ENCODE data around the gene GABPB1. TPM values are rescaled to one million over a fixed set of nuclear protein-coding genes. Genes with fewer than 3 reads are reported as not detected.
"Not testable (repeated sequence)": the region's sequence is repeated elsewhere in the genome, so short reads cannot be mapped to it uniquely, and the experiment has no call there.

GABPB1 gene
- total RNA-seq, result 10 to 100 TPM; 30.0 to 34.9 TPM

- Mint-ChIP-seq H3K4me1 (peaks cover 42% of the 10 kb centered on the region), H3K9me3 (no peaks in the 10 kb centered on the region), H3K27ac (peak within 1 kb of the TSS; percentile 99), H3K4me3 (peak within 1 kb of the TSS; percentile 82), H3K36me3 (ENCODE audit: low read depth) (peaks cover 57% of the 10 kb centered on the region), H3K27me3 (no peaks in the 10 kb centered on the region)
- peak; percentile 88 for DNase-seq
- ChIA-PET POLR2A (interaction anchor here (0.6 to 0.7 kb wide), 3 partner anchors 114 to 526 kb away, joined by 3 to 4 read pairs (median 3); no protein-coding TSS in a partner anchor), CTCF (interaction anchor here (0.7 to 1.3 kb wide), 3 partner anchors 8 to 273 kb away, joined by 3 to 4 read pairs (median 3); no protein-coding TSS in a partner anchor)
These were observed at the start of gene GABPB1 for GRCh38 chr15:50354838-50355618. Gene GABPB1, minus strand, starts transcription at chr15:50355198. Its CDS starts 45,400 bp downstream, at chr15:50309798.

DNA sequence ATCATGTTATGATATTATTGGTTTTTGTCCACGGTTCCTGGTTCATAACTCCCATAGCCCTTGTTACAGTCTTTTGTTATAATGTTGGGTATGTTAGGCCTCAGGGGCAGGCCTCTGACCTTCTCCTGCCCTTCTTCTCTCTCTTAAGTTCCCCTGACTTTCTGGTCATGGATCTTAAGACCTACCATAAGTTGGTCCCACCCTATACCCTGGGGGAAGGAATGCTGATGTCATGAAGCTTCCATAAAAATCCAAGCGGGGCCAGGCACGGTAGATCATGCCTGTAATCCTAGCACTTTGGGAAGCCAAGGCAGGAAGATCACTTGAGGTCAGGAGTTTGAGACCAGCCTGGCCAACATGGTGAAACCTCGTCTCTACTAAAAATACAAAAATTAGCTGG, 36.6 kb upstream of the GABPB1 start:
- H3K9me3 Mint-ChIP-seq; H3K27ac Mint-ChIP-seq; H3K36me3 Mint-ChIP-seq (ENCODE audit: low read depth); H3K27me3 Mint-ChIP-seq; POLR2A ChIA-PET; H3K4me3 Mint-ChIP-seq; DNase-seq; H3K4me1 Mint-ChIP-seq: not testable (repeated sequence)
- CTCF ChIA-PET, result interaction anchor here (1.9 kb wide), 1 partner anchor 12 kb away, joined by 6 read pairs; no protein-coding TSS in a partner anchor

DNA sequence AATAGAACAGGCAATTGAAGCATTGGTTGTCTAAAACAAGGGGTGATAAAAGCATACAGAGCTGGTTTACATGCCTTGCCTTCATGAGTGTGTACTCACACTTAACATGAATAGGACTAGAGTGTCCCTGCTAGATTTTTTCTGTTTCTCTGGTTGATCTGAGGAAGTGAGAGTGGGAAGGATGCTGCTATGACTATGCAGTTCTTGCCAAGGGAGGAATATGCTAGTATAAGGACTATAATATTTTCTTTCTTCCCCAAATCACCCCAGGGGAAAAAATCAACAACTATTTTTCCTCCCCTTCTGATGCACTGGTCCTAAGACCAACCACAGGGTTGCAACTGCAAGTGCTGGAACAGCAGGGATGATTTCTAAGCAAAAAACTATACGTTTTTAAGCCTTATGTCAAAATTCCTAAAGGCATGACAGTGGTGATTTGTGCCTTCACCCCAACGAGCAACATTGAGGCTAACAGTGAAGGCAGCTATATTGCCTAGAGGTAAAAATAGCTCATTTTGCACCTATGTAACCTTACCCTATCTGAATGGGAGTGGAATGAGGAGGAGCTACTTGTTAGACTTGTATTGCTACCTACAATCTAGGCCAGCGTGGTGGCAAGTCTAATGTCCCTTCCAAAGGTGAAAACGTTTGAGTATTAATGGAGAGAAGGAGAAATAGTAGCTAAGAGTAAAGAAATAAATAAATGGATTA, 35.7 kb upstream of the GABPB1 start:
- DNase-seq, result no peak
- Mint-ChIP-seq H3K27me3 (no peaks in the 10 kb centered on the region), H3K4me3 (no peak overlapping the region), H3K4me1 (no peaks in the 10 kb centered on the region), H3K27ac (no peak overlapping the region), H3K36me3 (ENCODE audit: low read depth) (no peaks in the 10 kb centered on the region), H3K9me3 (no peaks in the 10 kb centered on the region)
- ChIA-PET POLR2A (no interaction called here), CTCF (interaction anchor here (1.9 kb wide), 1 partner anchor 12 kb away, joined by 6 read pairs; no protein-coding TSS in a partner anchor)

DNA sequence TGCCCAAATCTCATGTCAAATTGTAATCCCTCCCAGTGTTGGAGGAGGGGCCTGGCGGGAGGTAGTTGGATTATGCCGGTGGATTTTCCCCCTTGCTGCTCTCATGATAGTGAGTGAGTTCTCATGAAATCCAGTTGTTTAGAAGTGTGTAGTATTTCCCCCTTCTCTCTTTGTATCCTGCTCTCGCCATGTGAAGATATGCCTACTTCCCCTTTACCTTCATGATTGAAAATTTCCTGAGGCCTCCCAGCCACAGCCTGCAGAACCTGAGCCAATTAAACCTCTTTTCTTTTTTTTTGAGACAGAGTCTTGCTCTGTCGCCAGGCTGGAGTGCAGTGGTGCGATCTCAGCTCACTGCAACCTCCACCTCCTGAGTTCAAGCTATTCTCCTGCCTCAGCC, 27.4 kb upstream of the GABPB1 start:
- DNase-seq; H3K27ac Mint-ChIP-seq; H3K36me3 Mint-ChIP-seq (ENCODE audit: low read depth); H3K4me3 Mint-ChIP-seq; H3K27me3 Mint-ChIP-seq; H3K4me1 Mint-ChIP-seq; H3K9me3 Mint-ChIP-seq; POLR2A ChIA-PET: not testable (repeated sequence)
- CTCF ChIA-PET, result interaction anchor here (1.0 to 1.2 kb wide), 2 partner anchors 30 to 33 kb away, joined by 3 to 7 read pairs; no protein-coding TSS in a partner anchor

DNA sequence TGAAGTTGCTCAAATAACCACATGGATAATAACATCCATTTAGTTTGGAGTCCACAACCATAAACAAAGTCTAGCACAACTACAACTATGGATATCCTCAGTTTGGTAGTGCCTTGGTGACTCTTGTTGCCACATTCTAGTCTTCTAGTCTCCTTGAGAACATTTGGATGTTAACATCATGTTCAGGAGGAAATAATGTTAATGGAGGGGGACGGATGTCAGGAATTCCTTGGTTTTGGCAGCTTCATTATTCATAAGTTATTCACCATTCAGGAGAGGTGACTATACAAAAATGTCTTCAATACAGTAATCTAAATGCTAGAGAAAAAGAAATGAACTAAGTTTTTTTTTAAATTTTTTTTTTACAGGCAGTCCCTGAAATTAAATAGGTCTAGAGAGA, 26.4 kb upstream of the GABPB1 start:
- POLR2A ChIA-PET, result no interaction called here
- peaks cover 11% of the 10 kb centered on the region for H3K4me1 Mint-ChIP-seq
- H3K27ac Mint-ChIP-seq, result no peak overlapping the region
- DNase-seq, result no peak
- H3K27me3 Mint-ChIP-seq, result peaks cover 3% of the 10 kb centered on the region
- CTCF ChIA-PET, result interaction anchor here (1.0 to 1.2 kb wide), 2 partner anchors 31 to 34 kb away, joined by 3 to 7 read pairs; no protein-coding TSS in a partner anchor
- no peaks in the 10 kb centered on the region for H3K36me3 Mint-ChIP-seq (ENCODE audit: low read depth)
- H3K4me3 Mint-ChIP-seq, result no peak overlapping the region
- H3K9me3 Mint-ChIP-seq, result no peaks in the 10 kb centered on the region

GRCh38 chr15:50380089-50380488, 25.1 kb upstream of the GABPB1 start:
- CTCF ChIA-PET, result no interaction called here
- Mint-ChIP-seq H3K4me1 (peaks cover 11% of the 10 kb centered on the region), H3K27me3 (peaks cover 3% of the 10 kb centered on the region), H3K9me3 (no peaks in the 10 kb centered on the region), H3K27ac (no peak overlapping the region), H3K36me3 (ENCODE audit: low read depth) (no peaks in the 10 kb centered on the region), H3K4me3 (no peak overlapping the region)
- POLR2A ChIA-PET, result no interaction called here
- no peak for DNase-seq

- peaks cover 11% of the 10 kb centered on the region for H3K4me1 Mint-ChIP-seq
- POLR2A ChIA-PET, H3K27ac Mint-ChIP-seq: not testable (repeated sequence)
These were observed 24.4 kb upstream of the GABPB1 start for GRCh38 chr15:50379413-50379812.

GRCh38 chr15:50378776-50379175, 23.8 kb upstream of the GABPB1 start:
- no peaks in the 10 kb centered on the region for H3K36me3 Mint-ChIP-seq (ENCODE audit: low read depth)
- no peaks in the 10 kb centered on the region for H3K9me3 Mint-ChIP-seq
- peaks cover 3% of the 10 kb centered on the region for H3K27me3 Mint-ChIP-seq
- H3K4me1 Mint-ChIP-seq, result peaks cover 11% of the 10 kb centered on the region
- no peak for DNase-seq
- ChIA-PET CTCF (interaction anchor here (1.4 kb wide), 1 partner anchor 13 kb away, joined by 6 read pairs; no protein-coding TSS in a partner anchor), POLR2A (no interaction called here)
- H3K4me3 Mint-ChIP-seq, result no peak overlapping the region
- no peak overlapping the region for H3K27ac Mint-ChIP-seq

More at GRCh38 chr15:50379413-50379812, 24.4 kb upstream of the GABPB1 start:
- H3K4me3 Mint-ChIP-seq; H3K36me3 Mint-ChIP-seq (ENCODE audit: low read depth); DNase-seq; H3K27me3 Mint-ChIP-seq; H3K9me3 Mint-ChIP-seq: not testable (repeated sequence)
- CTCF ChIA-PET, result interaction anchor here (0.6 to 1.4 kb wide), 3 partner anchors 12 to 382 kb away, joined by 3 to 6 read pairs (median 4); no protein-coding TSS in a partner anchor

- DNase-seq, result no peak
- peaks cover 11% of the 10 kb centered on the region for H3K4me1 Mint-ChIP-seq
- CTCF ChIA-PET, result interaction anchor here (0.6 to 1.4 kb wide), 3 partner anchors 10 to 58 kb away, joined by 3 to 6 read pairs (median 4); no protein-coding TSS in a partner anchor
- POLR2A ChIA-PET, result no interaction called here
- peaks cover 3% of the 10 kb centered on the region for H3K27me3 Mint-ChIP-seq
- no peak overlapping the region for H3K4me3 Mint-ChIP-seq
- H3K9me3 Mint-ChIP-seq, result no peaks in the 10 kb centered on the region
- no peaks in the 10 kb centered on the region for H3K36me3 Mint-ChIP-seq (ENCODE audit: low read depth)
- H3K27ac Mint-ChIP-seq, result no peak overlapping the region
These were observed 23.1 kb upstream of the GABPB1 start for GRCh38 chr15:50377867-50378751.

GRCh38 chr15:50369564-50369963, 14.6 kb upstream of the GABPB1 start:
- H3K9me3 Mint-ChIP-seq; H3K27ac Mint-ChIP-seq; H3K4me3 Mint-ChIP-seq; DNase-seq; POLR2A ChIA-PET; CTCF ChIA-PET; H3K36me3 Mint-ChIP-seq (ENCODE audit: low read depth); H3K27me3 Mint-ChIP-seq; H3K4me1 Mint-ChIP-seq: not testable (repeated sequence)

GRCh38 chr15:50365971-50366370, 11.0 kb upstream of the GABPB1 start:
- DNase-seq, result no peak
- POLR2A ChIA-PET, result no interaction called here
- Mint-ChIP-seq H3K27ac (no peak overlapping the region), H3K9me3 (no peaks in the 10 kb centered on the region), H3K27me3 (no peaks in the 10 kb centered on the region), H3K4me1 (peaks cover 4% of the 10 kb centered on the region), H3K4me3 (no peak overlapping the region), H3K36me3 (ENCODE audit: low read depth) (peaks cover 15% of the 10 kb centered on the region)
- CTCF ChIA-PET, result interaction anchor here (2.0 kb wide), 1 partner anchor 9 kb away, joined by 5 read pairs; no protein-coding TSS in a partner anchor

GRCh38 chr15:50365570-50365969, 10.6 kb upstream of the GABPB1 start:
- peaks cover 4% of the 10 kb centered on the region for H3K4me1 Mint-ChIP-seq
- peaks cover 17% of the 10 kb centered on the region for H3K36me3 Mint-ChIP-seq (ENCODE audit: low read depth)
- H3K9me3 Mint-ChIP-seq, result no peaks in the 10 kb centered on the region
- no peak overlapping the region for H3K4me3 Mint-ChIP-seq
- CTCF ChIA-PET, result interaction anchor here (2.0 kb wide), 1 partner anchor 9 kb away, joined by 5 read pairs; no protein-coding TSS in a partner anchor
- no peak for DNase-seq
- H3K27ac Mint-ChIP-seq, result no peak overlapping the region
- no peaks in the 10 kb centered on the region for H3K27me3 Mint-ChIP-seq
- POLR2A ChIA-PET, result no interaction called here

All from activated CD4-positive, alpha-beta T cell treated with anti-CD3 and anti-CD28 coated beads, Interleukin-2, amount 10 ng/mL, durations not matched to agents 7 days and 5 days (primary cell).